Measurements from ENCODE around the gene UNC5CL.
"Not testable (repeated sequence)": the region's sequence is repeated elsewhere in the genome, so short reads cannot be mapped to it uniquely, and the experiment has no call there.

UNC5CL gene

DNA sequence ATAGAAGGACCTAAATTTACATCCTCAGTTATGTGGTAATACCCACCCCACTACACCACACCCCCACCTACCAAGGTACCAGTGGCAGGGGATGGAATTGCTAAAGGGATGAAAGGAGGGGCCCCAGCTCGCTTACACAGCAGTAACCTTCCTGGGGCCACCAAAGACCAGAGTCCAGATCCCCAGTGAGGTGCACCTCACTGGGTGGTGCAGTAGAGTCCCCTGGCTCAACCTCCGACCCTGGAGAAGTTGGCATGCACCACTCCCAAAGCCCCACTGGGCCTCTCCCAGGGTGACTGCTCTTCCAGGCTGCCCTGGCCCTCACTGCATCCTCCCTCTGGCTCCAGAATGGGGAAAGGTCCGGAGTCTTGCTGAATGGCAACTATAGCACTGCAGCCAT is 816 bp downstream of the UNC5CL start:
- no peak for DNase-seq (ENCODE audit: low read depth)

- no peak for DNase-seq (ENCODE audit: low read depth)
Measured at GRCh38 chr6:41037107-41037900, 1.7 kb downstream of the UNC5CL start.

GRCh38 chr6:41036601-41037000 is 2.4 kb downstream of the UNC5CL start:
- DNase-seq (ENCODE audit: low read depth) = no peak

DNA sequence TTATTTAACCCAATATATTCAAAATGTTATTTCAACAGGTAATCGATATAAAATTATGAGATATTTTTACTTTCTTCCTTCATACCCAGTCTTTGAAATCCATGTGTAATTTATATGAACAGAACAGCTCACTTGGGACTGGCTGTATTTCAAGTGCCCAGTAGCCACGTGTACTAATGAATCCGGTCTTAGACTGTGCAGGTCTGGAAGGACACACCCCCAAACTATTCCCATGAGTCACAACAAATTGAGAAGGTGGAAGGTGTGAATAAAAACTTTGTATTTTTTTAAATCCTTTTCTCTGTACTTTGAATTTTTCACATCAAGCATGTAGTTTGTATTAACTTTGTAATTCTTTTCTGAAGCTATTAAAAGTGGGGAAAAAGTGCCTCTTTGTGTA is 2.8 kb downstream of the UNC5CL start:
- no peak for DNase-seq (ENCODE audit: low read depth)

GRCh38 chr6:41033776-41034175 is 5.2 kb downstream of the UNC5CL start:
- DNase-seq (ENCODE audit: low read depth) = no peak

DNA sequence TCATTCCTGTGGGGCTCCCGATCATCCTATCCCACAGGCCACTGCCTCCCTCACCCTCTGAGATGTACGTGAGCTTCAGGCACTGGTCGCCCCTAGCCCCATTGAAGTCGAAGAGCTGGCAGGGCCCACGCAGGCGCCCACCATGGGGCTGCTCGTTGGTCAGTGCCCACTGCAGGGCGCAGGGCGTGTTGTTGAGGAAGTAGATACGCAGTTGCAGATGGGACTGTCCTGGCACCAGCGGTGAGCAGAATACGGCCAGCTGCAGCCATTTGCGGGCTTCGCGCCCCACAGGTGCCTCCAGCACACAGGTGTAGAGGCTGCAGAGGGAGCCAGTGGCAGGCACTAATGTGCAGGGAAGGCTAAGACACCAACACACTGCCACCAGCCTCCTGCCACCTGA is 6.2 kb downstream of the UNC5CL start:
- no peak for DNase-seq (ENCODE audit: low read depth)

GRCh38 chr6:41028561-41029412 is 10.2 kb downstream of the UNC5CL start:
- no peak for DNase-seq (ENCODE audit: low read depth)

- peak; percentile 61 for DNase-seq (ENCODE audit: low read depth)
Measured at GRCh38 chr6:41027799-41028560, 11.0 kb downstream of the UNC5CL start.

- DNase-seq (ENCODE audit: low read depth) = no peak
Measured at GRCh38 chr6:41027241-41027640, 11.8 kb downstream of the UNC5CL start.

DNA sequence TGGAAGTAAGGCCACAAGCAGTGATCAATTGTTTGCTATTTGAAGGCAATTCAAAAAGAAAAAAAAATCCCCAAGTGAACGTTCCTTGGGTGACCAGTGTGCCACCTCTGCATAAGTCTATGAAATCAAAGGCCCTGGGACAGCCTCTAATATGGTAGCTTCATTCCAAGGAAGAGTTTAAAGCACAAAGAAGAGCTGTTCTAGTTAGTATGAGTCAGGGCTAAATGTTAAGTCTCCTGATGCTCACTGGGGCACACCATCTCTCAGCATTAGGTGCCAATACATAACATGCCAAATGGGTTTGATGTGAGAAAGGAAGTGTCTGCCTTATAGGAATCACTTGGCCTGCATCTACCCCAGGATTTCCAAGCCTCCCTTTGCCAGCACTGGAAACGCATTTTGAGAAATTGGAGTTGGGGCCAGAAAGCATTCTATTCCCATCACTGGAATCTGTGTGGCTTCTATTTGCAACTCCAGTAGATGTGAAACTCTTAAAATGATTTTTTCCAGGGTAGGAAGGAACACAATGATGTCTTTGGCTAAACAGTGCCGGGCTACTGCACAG is 13.0 kb downstream of the UNC5CL start:
- DNase-seq (ENCODE audit: low read depth) = no peak

- DNase-seq (ENCODE audit: low read depth) = no peak
Measured at GRCh38 chr6:41023114-41023513, 15.9 kb downstream of the UNC5CL start.

- no peak for DNase-seq (ENCODE audit: low read depth)
Measured at GRCh38 chr6:41022294-41022693, 16.7 kb downstream of the UNC5CL start.

DNA sequence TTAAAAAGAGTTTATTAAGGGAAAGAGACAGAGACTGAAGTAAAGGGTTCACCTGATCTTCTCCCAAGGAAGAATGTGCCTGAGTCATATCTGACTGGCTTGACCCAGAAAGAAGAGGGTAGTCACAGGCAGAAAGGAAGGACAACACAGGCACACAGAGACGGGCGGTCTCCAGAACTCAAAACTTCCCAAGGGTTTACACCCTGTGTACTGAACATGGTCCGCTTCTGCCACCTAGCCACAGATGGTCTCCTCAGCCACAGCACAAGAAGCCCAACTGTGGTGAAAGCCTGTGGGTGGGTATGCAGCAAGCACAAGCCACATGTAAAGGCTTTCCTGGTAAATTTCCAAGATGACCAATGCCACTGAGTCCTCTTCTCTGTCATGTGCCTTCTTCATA is 17.2 kb downstream of the UNC5CL start:
- DNase-seq (ENCODE audit: low read depth) = no peak

GRCh38 chr6:41017663-41018062 is 21.4 kb downstream of the UNC5CL start:
- no peak for DNase-seq (ENCODE audit: low read depth)

- DNase-seq (ENCODE audit: low read depth) = not testable (repeated sequence)
Measured at GRCh38 chr6:41015860-41016259, 23.2 kb downstream of the UNC5CL start.

- no peak for DNase-seq (ENCODE audit: low read depth)
Measured at GRCh38 chr6:41014780-41015179, 24.2 kb downstream of the UNC5CL start.

DNA sequence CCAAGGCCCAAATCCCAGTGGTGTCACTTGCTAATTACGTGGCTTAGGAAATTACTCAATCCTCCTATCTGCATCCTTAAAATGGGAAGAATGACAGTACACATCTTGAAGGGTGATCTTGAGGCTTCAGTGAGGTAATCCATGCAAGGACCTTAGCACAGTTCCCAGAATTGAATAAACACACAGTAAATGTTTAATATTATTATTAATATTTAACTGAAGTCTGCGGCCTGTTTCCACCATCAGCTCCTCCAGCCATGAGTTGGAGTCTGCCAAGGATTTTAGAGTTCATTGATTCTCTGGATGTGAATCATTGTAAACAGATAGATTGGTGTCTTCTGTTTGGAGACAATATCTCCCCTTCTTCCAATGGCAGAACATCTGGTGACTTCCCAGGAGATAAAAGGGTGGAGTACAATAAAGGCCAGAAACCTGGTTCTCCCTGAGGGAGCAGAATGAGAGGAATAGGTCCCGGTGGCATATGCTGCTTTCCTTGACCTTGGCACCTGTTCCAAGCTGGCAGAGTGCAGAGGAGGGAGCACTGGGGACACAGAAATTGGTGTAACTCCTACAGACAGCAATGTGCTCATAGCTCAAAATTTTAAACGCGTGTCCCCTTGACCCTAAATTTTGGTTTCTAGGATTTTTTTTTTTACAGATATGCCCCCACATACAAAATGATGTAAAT is 25.4 kb downstream of the UNC5CL start:
- DNase-seq (ENCODE audit: low read depth) = no peak

GRCh38 chr6:41011673-41012072 is 27.3 kb downstream of the UNC5CL start:
- no peak for DNase-seq (ENCODE audit: low read depth)

DNA sequence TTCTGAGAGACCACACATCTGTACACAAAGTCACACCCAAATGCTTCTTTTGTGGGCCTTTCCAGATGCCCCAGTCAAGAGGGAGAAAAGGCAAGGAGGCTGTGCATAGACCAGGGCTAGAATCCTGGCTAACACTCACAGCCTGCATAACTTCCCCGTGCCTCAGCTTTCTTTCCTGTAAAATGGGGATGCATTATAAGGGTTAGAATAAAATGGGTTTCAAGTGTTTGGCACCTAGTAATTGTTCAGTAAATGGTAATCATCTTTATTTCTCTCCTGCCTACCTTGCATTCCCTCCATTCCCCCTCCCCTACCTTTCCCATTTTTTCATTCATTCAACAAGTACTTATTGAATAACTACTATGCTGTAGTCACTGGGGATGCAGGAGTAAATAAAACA is 29.4 kb downstream of the UNC5CL start:
- no peak for DNase-seq (ENCODE audit: low read depth)

GRCh38 chr6:41008011-41008410 is 31.0 kb downstream of the UNC5CL start:
- DNase-seq (ENCODE audit: low read depth) = no peak

GRCh38 chr6:41006980-41007379 is 32.0 kb downstream of the UNC5CL start:
- DNase-seq (ENCODE audit: low read depth) = not testable (repeated sequence)

DNA sequence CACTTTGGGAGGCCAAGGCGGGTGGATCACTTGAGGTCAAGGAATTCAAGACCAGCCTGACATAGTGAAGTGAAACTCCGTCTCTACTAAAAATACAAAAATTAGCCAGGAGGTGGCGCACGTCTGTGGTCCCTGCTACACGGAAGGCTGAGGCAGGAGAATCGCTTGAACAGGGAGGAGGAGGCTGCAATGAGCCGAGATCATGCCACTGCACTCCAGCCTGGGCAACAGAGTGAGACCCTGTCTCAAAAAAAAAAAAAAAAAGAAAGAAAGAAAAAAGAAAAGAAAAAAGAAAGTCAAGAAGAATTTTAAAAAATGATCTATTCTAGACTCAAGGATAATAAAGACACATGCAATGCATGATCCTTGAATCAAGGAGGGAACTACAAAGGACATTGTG is 32.8 kb downstream of the UNC5CL start:
- DNase-seq (ENCODE audit: low read depth) = peak; percentile 18

Measured in activated T-helper 9 cell treated with anti-CD3 and anti-CD28 coated beads, Interleukin-2, amount 50 U/mL, for 16 hours (primary cell).